ENCODE results near the gene CLSTN2.

Gene CLSTN2

GRCh38 chr3:140143367-140144069 lies 208.5 kb downstream of the CLSTN2 start:
- Histone ChIP-seq H4K20me1 (ENCODE audit: insufficient read depth) (no peaks in the 10 kb centered on the region), H3K27ac (no peak overlapping the region), H3K27me3 (ENCODE audit: insufficient read depth, low read depth) (no peaks in the 10 kb centered on the region), H3K79me2 (ENCODE audit: insufficient read depth, low read depth) (no peaks in the 10 kb centered on the region), H3K36me3 (ENCODE audit: insufficient read depth) (no peaks in the 10 kb centered on the region), H3K4me3 (IDR thresholded peaks at IDR 0.05; ENCODE audit: insufficient read depth, low read depth, low read length) (no peak overlapping the region), H3K9ac (no peak overlapping the region), H3K4me1 (ENCODE audit: low read depth, poor library complexity, severe bottlenecking) (no peaks in the 10 kb centered on the region), H2AFZ (ENCODE audit: low read depth) (no peak overlapping the region), H3K4me2 (no peak overlapping the region)
- no peak for TF ChIP-seq CTCF (conservative IDR thresholded peaks at IDR 0.05; ENCODE audit: low read depth, low read length)

GRCh38 chr3:140145528-140145927 lies 210.5 kb downstream of the CLSTN2 start:
- H3K27ac ChIP-seq: no peak overlapping the region

GRCh38 chr3:140146668-140147067 lies 211.7 kb downstream of the CLSTN2 start:
- no peak for TF ChIP-seq CTCF (conservative IDR thresholded peaks at IDR 0.05; ENCODE audit: low read depth, low read length)
- no peaks in the 10 kb centered on the region for H3K4me1 ChIP-seq (ENCODE audit: low read depth, poor library complexity, severe bottlenecking)
- no peaks in the 10 kb centered on the region for H3K27me3 ChIP-seq (ENCODE audit: insufficient read depth, low read depth)
- H3K27ac ChIP-seq: no peak overlapping the region
- H4K20me1 ChIP-seq (ENCODE audit: insufficient read depth): no peaks in the 10 kb centered on the region
- no peaks in the 10 kb centered on the region for H3K36me3 ChIP-seq (ENCODE audit: insufficient read depth)
- H3K79me2 ChIP-seq (ENCODE audit: insufficient read depth, low read depth): no peaks in the 10 kb centered on the region
- H3K4me3 ChIP-seq (IDR thresholded peaks at IDR 0.05; ENCODE audit: insufficient read depth, low read depth, low read length): no peak overlapping the region
- no peak overlapping the region for H3K4me2 ChIP-seq
- H2AFZ ChIP-seq (ENCODE audit: low read depth): no peak overlapping the region
- no peak overlapping the region for H3K9ac ChIP-seq

More at GRCh38 chr3:140145528-140145927, 210.5 kb downstream of the CLSTN2 start:
- Histone ChIP-seq H3K36me3 (ENCODE audit: insufficient read depth) (no peaks in the 10 kb centered on the region), H3K79me2 (ENCODE audit: insufficient read depth, low read depth) (no peaks in the 10 kb centered on the region), H4K20me1 (ENCODE audit: insufficient read depth) (no peaks in the 10 kb centered on the region), H2AFZ (ENCODE audit: low read depth) (no peak overlapping the region), H3K4me3 (IDR thresholded peaks at IDR 0.05; ENCODE audit: insufficient read depth, low read depth, low read length) (no peak overlapping the region), H3K4me1 (ENCODE audit: low read depth, poor library complexity, severe bottlenecking) (no peaks in the 10 kb centered on the region), H3K4me2 (no peak overlapping the region), H3K27me3 (ENCODE audit: insufficient read depth, low read depth) (no peaks in the 10 kb centered on the region), H3K9ac (no peak overlapping the region)
- no peak for TF ChIP-seq CTCF (conservative IDR thresholded peaks at IDR 0.05; ENCODE audit: low read depth, low read length)

GRCh38 chr3:140147965-140148490 lies 213.0 kb downstream of the CLSTN2 start:
- Histone ChIP-seq H3K27me3 (ENCODE audit: insufficient read depth, low read depth) (no peaks in the 10 kb centered on the region), H3K79me2 (ENCODE audit: insufficient read depth, low read depth) (no peaks in the 10 kb centered on the region), H3K4me2 (no peak overlapping the region), H3K36me3 (ENCODE audit: insufficient read depth) (no peaks in the 10 kb centered on the region), H3K4me3 (IDR thresholded peaks at IDR 0.05; ENCODE audit: insufficient read depth, low read depth, low read length) (no peak overlapping the region), H2AFZ (ENCODE audit: low read depth) (no peak overlapping the region), H4K20me1 (ENCODE audit: insufficient read depth) (no peaks in the 10 kb centered on the region), H3K9ac (no peak overlapping the region), H3K27ac (no peak overlapping the region), H3K4me1 (ENCODE audit: low read depth, poor library complexity, severe bottlenecking) (no peaks in the 10 kb centered on the region)
- TF ChIP-seq CTCF (conservative IDR thresholded peaks at IDR 0.05; ENCODE audit: low read depth, low read length): no peak
